Neuronal stem cell (in vitro differentiated cells): ENCODE results near the gene TPST2.
A peak's percentile ranks its signal among the peaks of the same experiment; 100 is the strongest.

ENCODE experiments used
- DNase-seq: peaks from one replicate; pipeline ENCODE4 v3.0.0-alpha.2; 2013; ENCODE audit warnings: low spot score
- H2AFZ ChIP-seq: one replicate; pipeline ENCODE4 v1.6.1; 2013; ENCODE audit warnings: mild to moderate bottlenecking, low read length, inconsistent platforms
- H2AK5ac ChIP-seq: 2 replicates; pipeline ENCODE4 v1.6.1; 2013; ENCODE audit warnings: low read depth, mild to moderate bottlenecking, inconsistent platforms, low read length, moderate library complexity, mixed read lengths
- H2BK120ac ChIP-seq: 2 replicates; pipeline ENCODE4 v1.6.1; 2013; ENCODE audit warnings: low read depth, mild to moderate bottlenecking, inconsistent platforms, low read length, moderate library complexity, mixed read lengths
- H2BK12ac ChIP-seq: one replicate; pipeline ENCODE4 v1.6.1; 2013; ENCODE audit warnings: low read length, inconsistent platforms
- H2BK15ac ChIP-seq: 2 replicates; pipeline ENCODE4 v1.6.1; 2013; ENCODE audit warnings: mild to moderate bottlenecking, low read length, inconsistent platforms, mixed read lengths
- H2BK5ac ChIP-seq: one replicate; pipeline ENCODE4 v1.6.1; 2013; ENCODE audit warnings: inconsistent platforms, mild to moderate bottlenecking, low read length, moderate library complexity
- H3K14ac ChIP-seq: one replicate; pipeline ENCODE4 v1.6.1; 2013; ENCODE audit warnings: low read length, inconsistent platforms
- H3K18ac ChIP-seq: 2 replicates; pipeline ENCODE4 v1.6.1; 2013; ENCODE audit warnings: low read length, inconsistent platforms
- H3K23ac ChIP-seq: 2 replicates; pipeline ENCODE4 v1.6.1; 2013; ENCODE audit warnings: low read depth, mild to moderate bottlenecking, mixed read lengths, low read length, inconsistent platforms; ENCODE audit not compliant: poor library complexity
- H3K27ac ChIP-seq: replicated peaks from 3 replicates; pipeline ENCODE4 v1.5.1; 2013; ENCODE audit warnings: low read length, inconsistent platforms
- H3K27me3 ChIP-seq, 3 experiments: 2 replicates each; pipeline ENCODE4 v1.6.1; 2013; ENCODE audit warnings: low read length in 3 of 3, mild to moderate bottlenecking in 2 of 3, inconsistent platforms in 1 of 3, low read depth in 1 of 3, mixed read lengths in 1 of 3, moderate library complexity in 1 of 3; ENCODE audit not compliant: control insufficient read depth in 3 of 3, insufficient read depth in 3 of 3
- H3K36me3 ChIP-seq, 2 donors: replicated peaks in 1 of 2; 2 replicates each; pipeline ENCODE4 v1.6.1; 2013; ENCODE audit warnings: low read length in 2 of 2; ENCODE audit not compliant: control insufficient read depth in 2 of 2, insufficient read depth in 2 of 2
- H3K4ac ChIP-seq: 2 replicates; pipeline ENCODE4 v1.6.1; 2013; ENCODE audit warnings: inconsistent platforms, mild to moderate bottlenecking, low read length, moderate library complexity
- H3K4me1 ChIP-seq, 2 donors: 1 replicate in 1 of 2; 2 replicates in 1 of 2; pipeline ENCODE4 v1.6.1; 2013; ENCODE audit warnings: low read length in 2 of 2, low read depth in 1 of 2; ENCODE audit not compliant: control insufficient read depth in 2 of 2, insufficient read depth in 1 of 2
- H3K4me2 ChIP-seq: one replicate; pipeline ENCODE4 v1.6.1; 2013; ENCODE audit warnings: mild to moderate bottlenecking, low read length, inconsistent platforms; ENCODE audit not compliant: insufficient read depth, poor library complexity, severe bottlenecking
- H3K4me3 ChIP-seq, 2 donors: 2 replicates each; pipeline ENCODE4 v1.5.1; 2013; ENCODE audit warnings: low read length in 2 of 2, mild to moderate bottlenecking in 2 of 2, inconsistent platforms in 1 of 2, moderate library complexity in 1 of 2
- H3K79me1 ChIP-seq: one replicate; pipeline ENCODE4 v1.6.1; 2013; ENCODE audit warnings: low read depth, mild to moderate bottlenecking, inconsistent platforms, low read length, moderate library complexity
- H3K9ac ChIP-seq: one replicate; pipeline ENCODE4 v1.6.1; 2013; ENCODE audit warnings: mild to moderate bottlenecking, low read depth, low read length, inconsistent platforms; ENCODE audit not compliant: poor library complexity
- H3K9me3 ChIP-seq, 2 donors: replicated peaks in 1 of 2; 2 replicates each; pipeline versions ENCODE3 to v1.6.1; 2013; ENCODE audit warnings: low read length in 2 of 2, mild to moderate bottlenecking in 2 of 2, inconsistent platforms in 1 of 2, low read depth in 1 of 2, mixed read lengths in 1 of 2, moderate library complexity in 1 of 2; ENCODE audit not compliant: control insufficient read depth in 2 of 2, insufficient read depth in 1 of 2
- H4K8ac ChIP-seq: one replicate; pipeline ENCODE4 v1.6.1; 2013; ENCODE audit warnings: low read depth, mild to moderate bottlenecking, inconsistent platforms, low read length, moderate library complexity
- H4K91ac ChIP-seq: one replicate; pipeline ENCODE4 v1.6.1; 2013; ENCODE audit warnings: low read length, low read depth, mild to moderate bottlenecking, inconsistent platforms; ENCODE audit not compliant: poor library complexity
- WGBS, 2 donors: extraction: QIAGEN DNeasy Blood & Tissue Kit; methylation state at CpG; one replicate each; pipeline ENCODE4 v1.1.7; 2013; ENCODE audit warnings: missing lambda C conversion rate in 2 of 2, mixed read lengths in 1 of 2; ENCODE audit not compliant: insufficient read length in 2 of 2, insufficient replicate concordance in 1 of 2; ENCODE audit errors: extremely low coverage in 2 of 2; 5-methylcytosine and 5-hydroxymethylcytosine counted together

TPST2 gene

DNA sequence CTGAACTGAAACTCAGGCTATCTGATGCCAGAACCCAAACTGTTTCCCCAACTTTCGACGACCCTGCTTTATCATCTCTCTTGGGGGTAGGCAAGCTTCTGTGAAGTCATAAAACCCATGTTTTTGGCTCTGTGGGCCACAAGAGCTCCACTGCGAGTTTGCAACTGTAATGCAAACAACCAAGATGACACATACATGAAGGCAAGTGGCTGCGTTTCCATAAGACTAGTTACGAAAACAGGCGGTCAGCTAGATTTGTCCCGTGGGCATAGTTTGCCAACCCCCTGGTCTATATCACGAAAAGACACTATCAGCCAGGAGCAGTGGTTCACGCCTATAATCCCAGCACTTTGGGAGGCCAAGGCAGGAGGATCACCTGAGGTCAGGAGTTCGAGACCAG lies 37.5 kb downstream of the TPST2 start:
- H3K4ac ChIP-seq = no peak overlapping the region
- no peaks in the 10 kb centered on the region for H3K9me3 ChIP-seq
- H3K4me2 ChIP-seq = no peak overlapping the region
- no peak overlapping the region for H3K23ac ChIP-seq
- H2AFZ ChIP-seq = no peak overlapping the region
- H4K91ac ChIP-seq = no peak overlapping the region
- no peak overlapping the region for H3K9ac ChIP-seq
- no peaks in the 10 kb centered on the region for H3K27me3 ChIP-seq
- H2BK15ac ChIP-seq = no peak overlapping the region
- WGBS, 2 donors = no CpG with 5 or more reads among the region's 10 CpGs
- peaks cover 0 to 16% of the 10 kb centered on the region in 2 donors for H3K36me3 ChIP-seq
- no peak overlapping the region for H2BK5ac ChIP-seq
- no peak overlapping the region for H2BK12ac ChIP-seq
- H2AK5ac ChIP-seq = no peak overlapping the region
- H2BK120ac ChIP-seq = no peak overlapping the region
- H3K4me3 ChIP-seq = no peak overlapping the region
- no peak overlapping the region for H3K14ac ChIP-seq
- H3K4me1 ChIP-seq = peaks cover 11 to 21% of the 10 kb centered on the region in 2 donors
- H3K18ac ChIP-seq = no peak overlapping the region
- H4K8ac ChIP-seq = no peak overlapping the region
- no peak overlapping the region for H3K27ac ChIP-seq
- peaks cover 2% of the 10 kb centered on the region for H3K79me1 ChIP-seq
- no peak for DNase-seq

DNA sequence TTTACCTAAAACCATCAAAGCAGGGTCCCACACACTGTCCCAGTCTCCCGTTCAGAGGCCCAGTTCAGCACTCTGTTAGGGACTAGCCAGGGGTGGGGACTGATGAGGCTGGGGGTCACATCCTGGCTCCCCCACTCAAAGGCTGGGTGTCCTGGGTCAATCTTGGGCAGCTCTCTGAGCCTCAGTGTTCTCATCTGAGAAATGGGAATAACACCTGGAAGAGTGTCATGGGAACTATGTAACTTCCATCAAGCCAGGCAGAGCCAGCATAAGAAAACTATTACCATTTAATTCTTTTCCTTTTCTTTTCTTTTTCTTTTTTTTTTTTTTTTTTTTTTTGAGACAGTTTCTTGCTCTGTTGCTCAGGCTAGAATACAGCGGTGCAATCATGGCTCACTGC lies 38.4 kb downstream of the TPST2 start:
- Histone ChIP-seq H2AFZ (no peak overlapping the region), H2BK5ac (no peak overlapping the region), H3K9ac (no peak overlapping the region), H3K4me3 (no peak overlapping the region), H2AK5ac (no peak overlapping the region), H3K4me2 (no peak overlapping the region), H3K79me1 (peaks cover 2% of the 10 kb centered on the region), H2BK120ac (no peak overlapping the region), H3K18ac (no peak overlapping the region), H3K4ac (no peak overlapping the region), H3K27ac (no peak overlapping the region), H3K14ac (no peak overlapping the region), H3K36me3 (peaks cover 0 to 15% of the 10 kb centered on the region in 2 donors), H2BK15ac (no peak overlapping the region), H2BK12ac (no peak overlapping the region), H3K4me1 (peaks cover 11 to 21% of the 10 kb centered on the region in 2 donors), H3K23ac (no peak overlapping the region), H4K8ac (no peak overlapping the region), H3K27me3 (no peaks in the 10 kb centered on the region), H3K9me3 (no peaks in the 10 kb centered on the region), H4K91ac (no peak overlapping the region)
- WGBS, 2 donors = no CpG with 5 or more reads among the region's 2 CpGs
- no peak for DNase-seq

DNA sequence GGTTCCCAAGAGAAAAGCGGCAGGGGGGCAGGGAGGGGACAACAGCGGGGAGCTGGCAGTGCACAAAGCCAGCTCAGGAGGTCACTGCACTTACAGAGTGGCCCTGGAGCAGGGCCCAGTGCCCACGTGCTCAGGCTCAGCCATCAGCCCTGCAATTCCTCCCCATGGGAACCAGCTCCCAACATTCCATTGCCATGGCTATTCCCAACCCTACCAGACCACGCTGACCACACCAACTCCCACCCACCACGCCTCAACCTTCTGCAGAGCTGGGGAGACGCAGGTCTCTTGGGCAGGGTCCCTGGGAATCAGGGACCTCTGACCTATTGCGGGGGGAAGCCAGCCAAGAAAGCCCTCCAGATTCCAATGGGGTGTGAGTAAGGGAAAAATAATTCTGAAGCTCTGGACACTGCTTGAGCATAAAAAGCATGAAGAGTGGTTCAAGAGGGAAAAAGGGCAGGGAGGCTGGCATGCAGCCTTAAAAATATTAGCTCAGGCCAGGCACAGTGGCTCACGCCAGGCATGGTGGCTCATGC lies 39.4 kb downstream of the TPST2 start:
- H3K9ac ChIP-seq = no peak overlapping the region
- H3K79me1 ChIP-seq = peaks cover 2% of the 10 kb centered on the region
- H3K18ac ChIP-seq = peak overlapping the region; percentile 2
- H3K4me1 ChIP-seq = peaks cover 11 to 20% of the 10 kb centered on the region in 2 donors
- no peak overlapping the region for H3K14ac ChIP-seq
- H4K8ac ChIP-seq = no peak overlapping the region
- no peak overlapping the region for H2AK5ac ChIP-seq
- H3K36me3 ChIP-seq = peaks cover 0 to 13% of the 10 kb centered on the region in 2 donors
- no peak overlapping the region for H2AFZ ChIP-seq
- H4K91ac ChIP-seq = peak overlapping the region; percentile 7
- no peak overlapping the region for H2BK5ac ChIP-seq
- H3K23ac ChIP-seq = no peak overlapping the region
- H2BK12ac ChIP-seq = no peak overlapping the region
- no peak overlapping the region for H3K4me2 ChIP-seq
- H3K27ac ChIP-seq = no peak overlapping the region
- no peaks in the 10 kb centered on the region for H3K27me3 ChIP-seq
- H2BK15ac ChIP-seq = no peak overlapping the region
- DNase-seq = no peak
- H3K4ac ChIP-seq = no peak overlapping the region
- no peak overlapping the region for H2BK120ac ChIP-seq
- no peak overlapping the region for H3K4me3 ChIP-seq
- no CpG with 5 or more reads among the region's 8 CpGs for whole genome bisulfite sequencing, 2 donors
- H3K9me3 ChIP-seq = no peaks in the 10 kb centered on the region

DNA sequence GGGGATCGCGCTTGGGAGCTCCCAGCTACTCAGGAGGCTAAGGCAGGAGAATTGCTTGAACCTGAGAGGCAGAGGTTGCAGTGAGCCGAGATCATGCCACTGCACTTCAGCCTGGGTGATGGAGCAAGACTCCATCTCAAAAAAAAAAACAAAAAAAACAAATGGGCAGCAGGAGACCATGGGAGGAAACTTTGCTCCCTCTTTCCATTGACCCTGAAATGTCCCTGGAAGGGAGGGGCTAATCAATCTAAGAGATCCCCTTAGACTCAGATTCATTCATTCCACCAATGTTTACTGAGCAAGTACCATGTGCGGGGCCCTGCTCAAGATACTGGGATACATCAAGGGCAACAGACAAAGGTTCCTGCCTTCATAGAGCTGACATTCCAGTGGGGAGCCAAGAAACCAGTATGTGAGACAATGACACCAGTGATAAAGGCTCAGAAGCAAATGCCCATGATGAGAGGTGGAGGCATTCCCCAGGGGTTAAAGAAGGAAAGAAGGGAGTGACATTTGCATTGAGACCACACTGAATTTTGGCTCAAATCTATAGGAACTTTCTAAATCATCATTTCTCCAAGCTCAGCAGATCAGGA lies 39.9 kb downstream of the TPST2 start:
- Histone ChIP-seq H2AK5ac (no peak overlapping the region), H2BK12ac (no peak overlapping the region), H3K14ac (no peak overlapping the region), H2BK5ac (no peak overlapping the region), H3K27ac (no peak overlapping the region), H3K23ac (no peak overlapping the region), H4K91ac (no peak overlapping the region), H2BK15ac (no peak overlapping the region), H3K4me3 (no peak overlapping the region), H3K36me3 (peaks cover 0 to 12% of the 10 kb centered on the region in 2 donors), H3K27me3 (no peaks in the 10 kb centered on the region), H3K9ac (no peak overlapping the region), H3K4me2 (no peak overlapping the region), H3K79me1 (no peaks in the 10 kb centered on the region), H2AFZ (no peak overlapping the region), H3K9me3 (peaks cover 0 to 2% of the 10 kb centered on the region in 2 donors), H2BK120ac (no peak overlapping the region), H4K8ac (no peak overlapping the region), H3K4me1 (peaks cover 11 to 14% of the 10 kb centered on the region in 2 donors), H3K4ac (no peak overlapping the region), H3K18ac (no peak overlapping the region)
- WGBS, 2 donors = no CpG with 5 or more reads among the region's 4 CpGs
- DNase-seq = no peak
